Muscle layer of duodenum (tissue), 2 donors: ENCODE measurements around the gene COPS8.

Experiments used
- H3K27ac ChIP-seq: one replicate; pipeline ENCODE4 v1.7.0; 2013; ENCODE audit warnings: mild to moderate bottlenecking, low read length
- H3K27me3 ChIP-seq: one replicate; pipeline ENCODE4 v1.7.0; 2013; ENCODE audit warnings: low read depth, mild to moderate bottlenecking, control low read depth, low read length
- H3K36me3 ChIP-seq, 2 donors: one replicate each; pipeline ENCODE4 v1.7.0; 2013; ENCODE audit warnings: low read length in 2 of 2, control low read depth in 1 of 2, mild to moderate bottlenecking in 1 of 2; ENCODE audit not compliant: insufficient read depth in 2 of 2, control insufficient read depth in 1 of 2
- H3K4me1 ChIP-seq, 2 donors: one replicate each; pipeline ENCODE4 v1.7.0; 2013; ENCODE audit warnings: low read length in 2 of 2, mild to moderate bottlenecking in 2 of 2, control low read depth in 1 of 2, moderate library complexity in 1 of 2; ENCODE audit not compliant: insufficient read depth in 2 of 2, control insufficient read depth in 1 of 2
- H3K4me3 ChIP-seq, 2 donors: one replicate each; pipeline ENCODE4 v1.7.0; 2013; ENCODE audit warnings: low read length in 2 of 2, low read depth in 1 of 2, mild to moderate bottlenecking in 1 of 2
- H3K9me3 ChIP-seq, 2 donors: one replicate each; pipeline ENCODE4 v1.7.0; 2013; ENCODE audit warnings: low read length in 2 of 2, control low read depth in 1 of 2, mild to moderate bottlenecking in 1 of 2; ENCODE audit not compliant: control insufficient read depth in 1 of 2
- donor health status: healthy.

Gene COPS8

DNA sequence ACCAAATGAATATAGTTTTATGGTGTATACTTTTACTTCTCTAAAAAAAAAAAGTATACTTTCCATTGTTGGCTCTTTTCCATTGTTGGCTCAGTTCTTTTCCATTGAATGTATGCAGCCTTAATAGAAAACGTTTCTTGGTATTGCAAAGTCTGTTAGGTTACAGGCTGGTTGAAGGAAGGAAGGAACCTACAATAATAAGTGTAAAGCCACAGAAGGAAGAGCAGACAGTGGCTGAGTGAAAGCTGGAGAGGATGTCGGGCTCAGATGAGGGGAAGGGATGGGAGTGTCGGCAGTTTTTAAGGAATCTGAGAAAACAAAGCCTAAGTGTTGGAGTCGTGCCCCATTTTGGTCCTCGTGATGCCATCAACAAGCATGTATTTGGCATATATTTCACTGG is 6.8 kb downstream of the COPS8 start:
- Histone ChIP-seq H3K27ac (peak overlapping the region; percentile 56), H3K27me3 (no peaks in the 10 kb centered on the region), H3K9me3 (no peaks in the 10 kb centered on the region), H3K36me3 (peaks cover 24 to 50% of the 10 kb centered on the region in 2 donors), H3K4me1 (peaks cover 5 to 33% of the 10 kb centered on the region in 2 donors), H3K4me3 (peak overlapping the region in 1 of 2 donors; percentile 34)

DNA sequence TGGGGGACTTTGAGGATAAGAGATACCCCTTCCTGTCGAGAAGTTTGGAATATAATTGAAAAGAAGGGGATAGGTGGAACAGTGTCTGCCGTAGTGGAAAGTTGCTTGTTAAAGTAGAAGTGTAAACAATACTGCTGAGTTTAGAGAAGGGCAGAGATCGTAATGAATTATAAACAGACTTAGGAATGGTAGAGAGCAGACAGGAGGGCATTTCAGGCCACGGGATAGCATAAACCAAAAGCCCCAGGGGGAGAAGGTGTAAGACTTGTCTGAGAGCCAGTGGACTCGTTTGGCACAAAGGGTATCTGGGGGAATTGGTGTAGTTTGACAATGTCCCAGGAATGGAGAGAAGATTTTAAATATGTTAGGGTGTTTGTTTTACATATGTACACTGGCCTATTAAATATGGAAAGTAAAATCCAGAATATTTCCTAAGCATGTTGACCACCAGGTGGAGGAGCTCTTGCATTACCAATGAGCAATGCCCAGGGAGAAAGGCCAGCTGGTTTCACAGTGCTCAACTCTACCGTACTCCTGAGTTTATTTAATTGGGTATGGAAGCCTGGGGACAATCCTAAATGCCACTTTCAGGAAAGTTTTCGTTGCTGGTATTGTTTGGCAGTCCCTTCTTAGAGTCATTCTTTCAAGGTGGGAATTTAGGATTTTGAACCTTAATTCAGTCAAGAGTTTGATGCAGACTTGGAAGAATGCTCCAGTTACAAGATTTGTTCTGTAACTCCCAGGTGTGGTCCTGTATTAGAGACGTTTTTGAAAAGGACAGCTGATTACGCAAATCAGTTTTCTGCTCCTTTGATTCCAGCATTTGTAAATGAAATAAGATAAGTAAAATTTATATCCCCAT is 7.5 kb downstream of the COPS8 start:
- H3K36me3 ChIP-seq, result peaks cover 29 to 57% of the 10 kb centered on the region in 2 donors
- H3K27me3 ChIP-seq, result no peaks in the 10 kb centered on the region
- peak overlapping the region; percentile 56 for H3K27ac ChIP-seq
- H3K9me3 ChIP-seq, result no peaks in the 10 kb centered on the region
- peaks cover 5 to 29% of the 10 kb centered on the region in 2 donors for H3K4me1 ChIP-seq
- H3K4me3 ChIP-seq, result peak overlapping the region in 1 of 2 donors; percentile 34

DNA sequence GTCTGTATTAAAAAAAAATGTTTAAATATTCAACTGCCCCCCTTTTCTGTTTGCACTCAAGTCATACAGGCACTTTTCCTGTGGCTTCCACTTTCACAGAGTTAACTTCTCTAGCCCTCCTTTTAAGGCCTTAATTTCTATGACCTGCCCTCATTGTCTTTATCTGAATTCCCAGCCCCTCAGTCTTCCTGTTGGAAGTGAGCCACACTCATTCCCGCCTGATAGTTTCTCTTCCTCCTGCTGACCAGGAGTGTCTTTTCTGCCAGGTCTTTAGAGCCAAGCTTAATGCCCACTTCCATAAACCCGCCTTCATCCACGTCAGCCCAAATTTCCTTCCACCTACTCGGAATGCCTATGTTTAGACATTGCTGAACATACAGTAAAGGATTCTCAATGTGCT is 10.5 kb downstream of the COPS8 start:
- H3K27ac ChIP-seq, result no peak overlapping the region
- H3K27me3 ChIP-seq, result no peaks in the 10 kb centered on the region
- peaks cover 5 to 29% of the 10 kb centered on the region in 2 donors for H3K4me1 ChIP-seq
- H3K4me3 ChIP-seq, result no peak overlapping the region
- H3K36me3 ChIP-seq, result peaks cover 38 to 67% of the 10 kb centered on the region in 2 donors
- H3K9me3 ChIP-seq, result no peaks in the 10 kb centered on the region

DNA sequence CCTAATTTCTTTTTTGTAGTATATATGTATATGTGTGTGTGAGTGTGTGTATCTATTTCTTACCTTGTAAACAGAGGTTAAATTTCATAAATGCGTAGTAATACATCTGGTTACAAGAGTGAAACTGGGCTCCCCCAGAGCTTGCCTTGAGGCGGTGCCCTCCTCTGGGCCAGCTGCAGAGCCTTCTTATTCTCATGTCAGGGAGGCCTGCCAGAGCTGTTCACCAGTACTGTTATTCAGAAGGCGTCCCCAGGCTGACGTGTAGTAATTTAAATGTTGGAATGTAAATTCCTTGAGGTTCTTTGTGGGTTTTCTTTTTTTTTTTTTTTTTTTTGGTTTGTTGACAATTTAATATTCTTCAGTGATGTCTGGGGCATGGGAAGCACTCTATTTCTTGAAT is 11.2 kb downstream of the COPS8 start:
- Histone ChIP-seq H3K4me1 (peaks cover 3 to 25% of the 10 kb centered on the region in 2 donors), H3K27me3 (no peaks in the 10 kb centered on the region), H3K36me3 (peaks cover 40 to 71% of the 10 kb centered on the region in 2 donors), H3K27ac (no peak overlapping the region), H3K4me3 (no peak overlapping the region), H3K9me3 (no peaks in the 10 kb centered on the region)

DNA sequence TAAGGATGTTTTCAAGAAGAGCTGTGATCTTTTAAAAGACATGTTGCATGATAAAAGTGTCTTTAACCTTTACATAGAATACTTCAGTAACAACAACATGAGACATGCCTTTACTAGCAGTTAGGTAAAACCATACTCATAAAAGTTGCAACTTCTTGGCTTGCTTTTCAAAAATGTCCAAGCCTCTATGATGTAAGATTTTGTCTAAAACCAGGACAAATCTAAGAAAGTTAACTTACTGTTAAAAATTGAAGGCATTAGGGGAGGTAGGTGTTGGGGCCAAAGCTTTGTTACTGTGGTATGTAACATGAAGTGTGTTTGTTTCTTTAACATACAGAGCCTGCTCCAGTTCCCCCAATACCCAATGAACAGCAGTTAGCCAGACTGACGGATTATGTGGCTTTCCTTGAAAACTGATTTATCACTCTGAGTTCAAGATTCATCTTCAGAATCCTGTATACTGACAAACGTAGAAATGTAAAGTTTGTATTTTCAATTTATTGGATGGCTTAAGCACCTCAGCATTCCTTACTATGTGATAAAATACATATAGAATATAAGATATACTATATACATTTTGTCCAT is 11.7 kb downstream of the COPS8 start:
- H3K27me3 ChIP-seq, result no peaks in the 10 kb centered on the region
- H3K36me3 ChIP-seq, result peaks cover 40 to 73% of the 10 kb centered on the region in 2 donors

DNA sequence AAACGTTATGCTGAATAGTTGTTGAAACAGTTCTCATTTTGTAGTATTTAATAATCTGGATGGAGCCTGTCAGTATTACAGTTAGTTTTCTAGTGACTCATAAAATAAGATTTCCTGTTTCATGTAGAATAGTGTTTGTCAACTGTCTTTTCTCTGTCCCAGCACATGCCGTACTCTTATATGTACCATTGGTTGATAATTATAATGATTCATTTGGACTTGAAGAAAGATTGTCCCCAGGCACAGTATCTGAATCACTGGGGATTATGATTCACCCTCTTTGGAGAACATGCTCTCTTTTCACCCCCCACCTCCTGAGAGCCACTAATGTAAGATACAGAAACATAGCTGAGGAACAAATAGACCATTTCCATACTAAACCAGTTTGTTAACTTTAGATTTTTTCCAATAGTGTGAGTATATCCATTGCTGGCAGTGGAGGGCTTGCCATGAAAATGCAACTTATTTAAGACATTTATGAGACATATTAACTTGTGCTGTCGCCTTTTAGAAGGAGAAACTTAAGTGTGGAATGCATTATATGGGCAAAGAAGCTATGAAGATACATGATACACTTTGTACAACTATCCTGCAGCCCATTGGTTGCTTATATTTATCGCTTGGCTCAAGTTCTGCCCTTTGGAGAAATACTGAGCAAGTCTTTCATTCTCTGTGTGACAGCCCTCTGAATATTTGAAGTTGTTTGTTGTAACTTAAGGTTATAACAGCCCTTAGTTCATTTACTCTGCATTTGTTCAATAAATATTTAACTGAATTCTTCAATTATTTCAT is 12.4 kb downstream of the COPS8 start:
- peaks cover 40 to 74% of the 10 kb centered on the region in 2 donors for H3K36me3 ChIP-seq
- no peak overlapping the region for H3K4me3 ChIP-seq
- H3K9me3 ChIP-seq, result no peaks in the 10 kb centered on the region
- no peaks in the 10 kb centered on the region for H3K27me3 ChIP-seq
- no peak overlapping the region for H3K27ac ChIP-seq
- peaks cover 0 to 14% of the 10 kb centered on the region in 2 donors for H3K4me1 ChIP-seq

More for the DNA sequence above, 11.7 kb downstream of the COPS8 start:
- Histone ChIP-seq H3K4me3 (no peak overlapping the region), H3K27ac (no peak overlapping the region), H3K4me1 (peaks cover 0 to 21% of the 10 kb centered on the region in 2 donors), H3K9me3 (no peaks in the 10 kb centered on the region)

DNA sequence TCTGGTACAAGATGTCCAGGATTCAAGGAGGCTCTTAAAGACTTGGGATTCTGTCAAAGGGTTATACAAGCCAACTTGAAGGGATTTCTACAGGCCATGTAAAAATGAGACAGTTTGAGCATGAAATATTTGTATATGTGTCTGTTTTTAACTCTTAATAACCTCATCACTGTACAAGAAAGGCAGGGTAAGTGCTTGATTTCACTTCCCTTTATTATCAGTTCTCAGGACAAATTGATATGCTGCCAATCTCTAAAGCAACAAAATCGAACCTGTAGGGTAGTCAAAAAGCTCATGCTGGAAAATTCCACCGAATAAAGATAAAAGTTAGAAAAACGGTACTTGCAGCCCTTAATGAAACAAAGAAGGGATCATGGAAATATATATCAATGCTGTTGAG is 14.1 kb downstream of the COPS8 start:
- Histone ChIP-seq H3K4me3 (no peak overlapping the region), H3K36me3 (peaks cover 40 to 68% of the 10 kb centered on the region in 2 donors), H3K9me3 (no peaks in the 10 kb centered on the region), H3K4me1 (no peaks in the 10 kb centered on the region), H3K27me3 (no peaks in the 10 kb centered on the region), H3K27ac (no peak overlapping the region)

DNA sequence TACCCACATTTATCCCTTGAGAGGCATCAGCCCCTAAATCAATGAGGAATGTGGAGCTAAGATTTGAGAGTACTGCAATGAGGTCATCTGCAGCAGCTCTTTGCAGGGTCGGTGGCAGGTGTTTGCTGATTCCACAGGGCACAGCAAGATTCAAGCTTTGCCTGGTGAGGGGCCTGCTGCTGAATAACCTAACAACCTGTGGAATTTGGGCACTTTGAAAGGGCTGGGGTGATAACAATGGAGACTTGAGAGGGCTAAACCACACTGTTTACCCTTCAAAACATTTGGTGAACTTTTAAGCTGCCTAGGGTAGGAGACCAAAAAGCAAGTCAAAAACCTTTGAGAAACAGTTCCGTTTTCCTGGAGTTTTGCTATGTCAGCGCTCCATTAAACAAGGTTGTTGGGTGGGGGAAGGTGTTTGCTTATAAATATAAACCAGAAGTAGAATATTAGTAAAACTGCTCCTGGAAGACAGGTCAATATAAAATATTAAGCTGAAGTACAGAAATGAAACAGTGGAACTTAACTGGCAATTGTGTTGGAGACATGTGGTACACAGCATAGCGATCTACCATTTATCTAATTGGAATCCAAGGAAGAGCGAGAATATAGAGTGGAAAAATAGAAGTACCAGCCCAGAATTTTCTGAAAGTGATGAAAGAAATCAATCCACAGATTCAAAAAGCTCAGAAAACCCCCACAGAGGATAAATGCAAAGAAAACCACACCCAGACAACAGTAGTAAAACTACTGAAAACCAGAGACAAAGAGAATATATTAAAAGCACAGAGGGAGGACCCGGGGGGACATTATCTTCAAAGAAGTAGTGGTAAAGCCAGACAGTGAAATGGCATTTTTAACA is 15.7 kb downstream of the COPS8 start:
- no peak overlapping the region for H3K4me3 ChIP-seq
- no peaks in the 10 kb centered on the region for H3K4me1 ChIP-seq
- H3K36me3 ChIP-seq, result peaks cover 34 to 58% of the 10 kb centered on the region in 2 donors
- H3K27me3 ChIP-seq, result no peaks in the 10 kb centered on the region
- no peaks in the 10 kb centered on the region for H3K9me3 ChIP-seq
- H3K27ac ChIP-seq, result no peak overlapping the region

DNA sequence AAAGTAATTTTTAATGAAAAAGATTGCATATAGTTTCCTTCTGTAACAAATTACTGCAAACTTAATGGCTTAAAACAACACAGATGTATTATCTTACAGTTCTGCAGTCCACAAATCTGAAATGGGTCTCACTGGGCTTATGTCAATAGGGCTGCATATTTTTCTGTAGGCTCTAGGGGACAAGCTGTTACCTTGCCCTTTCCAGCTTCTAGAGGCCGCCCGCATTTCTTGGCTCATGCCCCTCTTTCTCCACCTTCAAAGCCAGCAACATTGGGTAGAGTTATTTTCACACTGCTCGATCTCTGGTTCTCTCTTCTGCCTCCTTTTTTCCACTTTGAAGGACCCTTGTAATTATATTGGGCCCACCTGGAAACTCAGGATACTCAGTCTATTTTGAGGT is 16.7 kb downstream of the COPS8 start:
- no peaks in the 10 kb centered on the region for H3K4me1 ChIP-seq

DNA sequence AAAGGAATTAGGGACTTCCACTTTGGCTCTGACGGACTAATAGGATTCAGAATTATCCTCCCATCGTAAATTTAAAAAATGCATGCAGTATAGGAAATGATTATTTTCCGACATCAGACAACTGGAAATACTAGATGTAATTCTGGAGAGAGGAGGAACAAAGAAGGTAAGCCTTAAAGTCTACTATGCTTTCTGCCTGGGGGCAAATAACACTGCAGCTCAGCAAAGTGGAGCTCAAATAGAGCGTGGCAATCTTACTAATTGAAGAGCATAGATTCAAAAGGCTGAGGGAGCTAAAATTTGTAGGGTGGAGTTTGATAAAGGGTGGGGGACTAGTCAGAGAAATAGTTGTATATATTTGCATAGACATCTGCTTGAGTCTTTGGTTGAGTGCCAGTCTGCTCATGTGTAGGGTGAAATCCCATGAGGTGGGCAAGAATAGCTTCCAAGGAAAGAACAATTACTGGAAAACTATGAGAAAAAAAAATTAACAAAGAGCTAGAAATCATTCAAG is 23.8 kb downstream of the COPS8 start:
- Histone ChIP-seq H3K4me3 (no peak overlapping the region), H3K4me1 (no peaks in the 10 kb centered on the region), H3K9me3 (no peaks in the 10 kb centered on the region), H3K27ac (no peak overlapping the region), H3K27me3 (no peaks in the 10 kb centered on the region), H3K36me3 (no peaks in the 10 kb centered on the region)

More for the DNA sequence above, 16.7 kb downstream of the COPS8 start:
- peaks cover 27 to 48% of the 10 kb centered on the region in 2 donors for H3K36me3 ChIP-seq
- no peak overlapping the region for H3K4me3 ChIP-seq
- H3K27ac ChIP-seq, result no peak overlapping the region
- H3K27me3 ChIP-seq, result no peaks in the 10 kb centered on the region
- no peaks in the 10 kb centered on the region for H3K9me3 ChIP-seq
